Measurements from ENCODE around the gene KNTC1. TPM values are rescaled to one million over a fixed set of nuclear protein-coding genes. Genes with fewer than 3 reads are reported as not detected.

The KNTC1 gene
- total RNA-seq, 4 donors from 2014 or later = 7.3 to 13.1 (median 9.5) TPM

GRCh38 chr12:122602456-122602855, 75.4 kb downstream of the KNTC1 start:
- H3K27me3 ChIP-seq = no peaks in the 10 kb centered on the region
- intact Hi-C loops (cut with DNase I) = no loop called here
- DNase-seq = no peak
- no peaks in the 10 kb centered on the region for H3K36me3 ChIP-seq
- 93 to 99% methylated on average over 2 of the region's 2 CpGs for WGBS, 2 donors
- no peaks in the 10 kb centered on the region for H3K9me3 ChIP-seq
- H3K4me3 ChIP-seq (replicated peaks in 1 of 3) = no peak overlapping the region
- no peak overlapping the region for H3K27ac ChIP-seq
- no peak for TF ChIP-seq POLR2A (IDR thresholded peaks at IDR 0.05)
- no peak for TF ChIP-seq CTCF (IDR thresholded peaks at IDR 0.05)
- no peaks in the 10 kb centered on the region for H3K4me1 ChIP-seq

GRCh38 chr12:122604993-122605392, 77.9 kb downstream of the KNTC1 start:
- no peaks in the 10 kb centered on the region for H3K36me3 ChIP-seq
- H3K27me3 ChIP-seq = no peaks in the 10 kb centered on the region
- 94 to 97% methylated on average over 4 of the region's 4 CpGs for WGBS, 2 donors
- H3K9me3 ChIP-seq = no peaks in the 10 kb centered on the region
- TF ChIP-seq POLR2A (IDR thresholded peaks at IDR 0.05) (no peak), CTCF (IDR thresholded peaks at IDR 0.05) (no peak)
- no peak overlapping the region for H3K27ac ChIP-seq
- no peak overlapping the region for H3K4me3 ChIP-seq (replicated peaks in 1 of 3)
- intact Hi-C loops (cut with DNase I) = no loop called here
- no peaks in the 10 kb centered on the region for H3K4me1 ChIP-seq
- no peak for DNase-seq

- intact Hi-C loops (cut with DNase I) = no loop called here
These were observed 82.7 kb downstream of the KNTC1 start for GRCh38 chr12:122609732-122610131.

DNA sequence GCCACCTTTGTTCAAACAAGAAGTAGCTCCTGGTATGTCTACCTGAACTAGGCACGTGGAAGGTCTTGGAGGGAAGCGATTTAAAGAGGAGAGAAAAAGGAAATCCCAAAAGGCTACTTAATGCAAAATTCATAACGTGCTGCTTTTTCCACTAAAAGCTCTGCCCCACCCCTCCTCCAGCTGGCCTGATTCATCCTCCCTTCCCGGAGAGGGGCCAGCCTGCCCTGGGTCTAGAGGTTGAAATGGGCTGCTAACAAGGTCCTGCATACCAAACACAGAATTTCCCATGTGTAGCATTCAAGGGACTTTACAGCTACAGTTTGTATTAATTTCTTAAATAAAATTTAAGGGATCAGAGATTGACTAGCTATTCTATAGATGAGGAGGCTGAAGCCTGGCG, 83.2 kb downstream of the KNTC1 start:
- DNase-seq = no peak
- no peak overlapping the region for H3K27ac ChIP-seq
- TF ChIP-seq POLR2A (IDR thresholded peaks at IDR 0.05) (no peak), CTCF (IDR thresholded peaks at IDR 0.05) (no peak)
- H3K27me3 ChIP-seq = no peaks in the 10 kb centered on the region
- H3K4me1 ChIP-seq = no peaks in the 10 kb centered on the region
- 87 to 91% methylated on average over 5 of the region's 5 CpGs for WGBS, 2 donors
- H3K9me3 ChIP-seq = no peaks in the 10 kb centered on the region
- H3K36me3 ChIP-seq = no peaks in the 10 kb centered on the region
- intact Hi-C loops (cut with DNase I) = no loop called here
- H3K4me3 ChIP-seq (replicated peaks in 1 of 3) = no peak overlapping the region

More at GRCh38 chr12:122609732-122610131, 82.7 kb downstream of the KNTC1 start:
- 73 to 74% methylated on average over 3 of the region's 3 CpGs for WGBS, 2 donors
- no peaks in the 10 kb centered on the region for H3K9me3 ChIP-seq
- no peaks in the 10 kb centered on the region for H3K36me3 ChIP-seq
- H3K27ac ChIP-seq = no peak overlapping the region
- no peaks in the 10 kb centered on the region for H3K27me3 ChIP-seq
- H3K4me1 ChIP-seq = no peaks in the 10 kb centered on the region
- no peak for DNase-seq
- H3K4me3 ChIP-seq (replicated peaks in 1 of 3) = no peak overlapping the region
- TF ChIP-seq POLR2A (IDR thresholded peaks at IDR 0.05) = no peak

GRCh38 chr12:122610911-122611310, 83.9 kb downstream of the KNTC1 start:
- no peak for DNase-seq
- WGBS, 2 donors = 88 to 92% methylated on average over 2 of the region's 2 CpGs
- Histone ChIP-seq H3K4me3 (replicated peaks in 1 of 3) (no peak overlapping the region), H3K36me3 (no peaks in the 10 kb centered on the region), H3K27me3 (no peaks in the 10 kb centered on the region), H3K27ac (no peak overlapping the region), H3K4me1 (no peaks in the 10 kb centered on the region), H3K9me3 (no peaks in the 10 kb centered on the region)
- intact Hi-C loops (cut with DNase I) = no loop called here
- TF ChIP-seq CTCF (IDR thresholded peaks at IDR 0.05) = no peak
- TF ChIP-seq POLR2A (IDR thresholded peaks at IDR 0.05) = no peak

- H3K27ac ChIP-seq = no peak overlapping the region
- H3K4me3 ChIP-seq (replicated peaks in 1 of 3) = no peak overlapping the region
- no peaks in the 10 kb centered on the region for H3K4me1 ChIP-seq
- 100% methylated on average over 1 of the region's 1 CpG for WGBS, 2 donors
- H3K27me3 ChIP-seq = no peaks in the 10 kb centered on the region
- no peak for DNase-seq
- no peaks in the 10 kb centered on the region for H3K36me3 ChIP-seq
- H3K9me3 ChIP-seq = no peaks in the 10 kb centered on the region
- TF ChIP-seq CTCF (IDR thresholded peaks at IDR 0.05) = no peak
- TF ChIP-seq POLR2A (IDR thresholded peaks at IDR 0.05) = no peak
- intact Hi-C loops (cut with DNase I) = no loop called here
These were observed 87.8 kb downstream of the KNTC1 start for GRCh38 chr12:122614839-122615238.
